ENCODE results near the gene PRKAB2.

PRKAB2 gene

DNA sequence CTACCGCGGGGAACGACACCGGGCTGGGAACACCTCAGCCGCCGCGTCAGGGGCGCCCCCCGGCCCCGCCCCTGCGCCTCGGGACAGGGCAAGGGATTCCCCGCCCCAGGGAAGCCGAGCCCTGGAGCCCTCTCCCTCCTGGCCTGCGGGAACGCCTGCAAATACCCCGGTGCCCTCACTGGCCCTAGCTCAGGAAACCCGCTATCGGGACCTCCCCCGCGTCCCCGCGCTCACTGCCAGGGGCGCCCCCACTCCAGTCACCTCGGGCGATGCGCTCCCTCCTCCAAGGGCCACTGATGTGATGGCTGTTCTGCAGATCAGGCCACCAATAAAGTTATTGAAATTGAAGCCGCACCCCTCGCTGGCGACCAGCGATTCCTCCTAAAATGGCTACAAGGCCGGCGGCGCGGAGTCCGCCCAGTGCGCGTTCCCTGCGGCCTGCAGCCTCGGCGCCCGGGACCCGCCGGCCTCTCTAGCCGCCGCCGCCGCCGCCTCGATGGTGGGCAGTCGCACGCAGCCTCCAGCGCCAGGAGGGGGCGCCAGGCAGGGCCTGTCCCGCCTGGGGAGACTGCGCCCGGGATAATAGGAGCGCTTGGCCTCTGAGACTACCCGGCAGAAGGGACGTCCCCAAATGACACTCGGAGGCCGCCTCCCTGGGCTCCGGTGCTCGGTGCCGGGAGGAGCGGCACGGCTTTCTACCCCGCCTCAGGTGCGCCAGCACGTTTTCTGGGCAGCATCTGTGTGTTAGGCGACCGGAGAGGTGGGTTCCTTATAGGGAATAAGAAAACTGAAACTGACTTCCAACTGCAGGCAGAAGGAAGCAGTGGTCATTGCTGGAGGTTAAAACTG lies at the start of gene PRKAB2:
TSS of gene PRKAB2 (minus strand) at position 303 of the 849 bp plus-strand sequence. CDS start 326 bp downstream, outside the sequence.
- no peaks in the 10 kb centered on the region for H4K20me1 ChIP-seq (ENCODE audit: insufficient read depth, low read length)
- peak within 1 kb of the TSS; percentile 86 for H3K4me2 ChIP-seq (ENCODE audit: low read length)
- H3K36me3 ChIP-seq (replicated peaks; ENCODE audit: low read depth, low read length): no peaks in the 10 kb centered on the region
- peaks cover 21% of the 10 kb centered on the region for H3K79me2 ChIP-seq (ENCODE audit: low read length)
- H3K4me1 ChIP-seq (ENCODE audit: low read length): peaks cover 12% of the 10 kb centered on the region
- H3K27me3 ChIP-seq (ENCODE audit: low read depth, low read length): no peaks in the 10 kb centered on the region
- peak within 1 kb of the TSS; percentile 88 for H3K9ac ChIP-seq (ENCODE audit: low read length)
- H3K27ac ChIP-seq (ENCODE audit: low read length): peak within 1 kb of the TSS; percentile 80
- H3K4me3 ChIP-seq (ENCODE audit: low read length): peak within 1 kb of the TSS; percentile 91
- no peaks in the 10 kb centered on the region for H3K9me3 ChIP-seq (ENCODE audit: insufficient read depth, low read length)
- H2AFZ ChIP-seq (ENCODE audit: low read depth, low read length): peak within 1 kb of the TSS; percentile 99
- no peak for TF ChIP-seq EZH2phosphoT487 (IDR thresholded peaks at IDR 0.05; ENCODE audit: low read depth)
- TF ChIP-seq CTCF (IDR thresholded peaks at IDR 0.05; ENCODE audit: low read depth, low read length): peak; percentile 84

DNA sequence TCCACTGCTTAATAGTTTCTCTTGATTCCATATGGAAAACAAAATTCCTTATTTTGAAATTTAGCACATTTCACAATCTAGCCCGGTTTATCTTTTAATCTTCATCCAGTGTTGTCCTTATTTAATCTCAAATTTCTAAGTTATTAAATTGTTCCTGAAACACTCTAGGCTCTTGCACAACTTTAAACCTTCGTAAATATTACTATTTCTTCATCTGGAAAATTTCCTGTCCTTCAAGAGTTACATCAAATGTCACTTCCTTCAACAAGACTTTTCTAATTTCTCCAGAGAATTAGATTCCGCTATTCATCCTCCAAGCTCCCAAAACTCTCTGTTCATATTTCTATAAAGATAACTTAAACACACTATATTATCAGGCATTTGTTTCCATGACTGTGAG lies 46.3 kb upstream of the PRKAB2 start:
- Histone ChIP-seq H3K4me2 (ENCODE audit: low read length) (no peak overlapping the region), H2AFZ (ENCODE audit: low read depth, low read length) (no peak overlapping the region), H4K20me1 (ENCODE audit: insufficient read depth, low read length) (no peaks in the 10 kb centered on the region), H3K9ac (ENCODE audit: low read length) (no peak overlapping the region), H3K27ac (ENCODE audit: low read length) (no peak overlapping the region), H3K4me3 (ENCODE audit: low read length) (no peak overlapping the region), H3K9me3 (ENCODE audit: insufficient read depth, low read length) (no peaks in the 10 kb centered on the region), H3K27me3 (ENCODE audit: low read depth, low read length) (peaks cover 12% of the 10 kb centered on the region; the same call in 1 of the 2 replicates), H3K4me1 (ENCODE audit: low read length) (no peaks in the 10 kb centered on the region), H3K79me2 (ENCODE audit: low read length) (no peaks in the 10 kb centered on the region), H3K36me3 (replicated peaks; ENCODE audit: low read depth, low read length) (no peaks in the 10 kb centered on the region)
- TF ChIP-seq EZH2phosphoT487 (IDR thresholded peaks at IDR 0.05; ENCODE audit: low read depth) (no peak), CTCF (IDR thresholded peaks at IDR 0.05; ENCODE audit: low read depth, low read length) (no peak)

- TF ChIP-seq CTCF (IDR thresholded peaks at IDR 0.05; ENCODE audit: low read depth, low read length): no peak
- no peak for TF ChIP-seq EZH2phosphoT487 (IDR thresholded peaks at IDR 0.05; ENCODE audit: low read depth)
- H3K4me2 ChIP-seq (ENCODE audit: low read length): no peak overlapping the region
- H4K20me1 ChIP-seq (ENCODE audit: insufficient read depth, low read length): no peaks in the 10 kb centered on the region
- no peaks in the 10 kb centered on the region for H3K4me1 ChIP-seq (ENCODE audit: low read length)
- H3K9me3 ChIP-seq (ENCODE audit: insufficient read depth, low read length): no peaks in the 10 kb centered on the region
- H2AFZ ChIP-seq (ENCODE audit: low read depth, low read length): no peak overlapping the region
- H3K79me2 ChIP-seq (ENCODE audit: low read length): no peaks in the 10 kb centered on the region
- H3K4me3 ChIP-seq (ENCODE audit: low read length): no peak overlapping the region
- H3K36me3 ChIP-seq (replicated peaks; ENCODE audit: low read depth, low read length): no peaks in the 10 kb centered on the region
- H3K9ac ChIP-seq (ENCODE audit: low read length): no peak overlapping the region
- H3K27me3 ChIP-seq (ENCODE audit: low read depth, low read length): peaks cover 18% of the 10 kb centered on the region
- H3K27ac ChIP-seq (ENCODE audit: low read length): no peak overlapping the region
Measured at GRCh38 chr1:147217141-147217540, 44.9 kb upstream of the PRKAB2 start.

- H3K4me1 ChIP-seq (ENCODE audit: low read length): no peaks in the 10 kb centered on the region
- no peak overlapping the region for H2AFZ ChIP-seq (ENCODE audit: low read depth, low read length)
- no peaks in the 10 kb centered on the region for H3K79me2 ChIP-seq (ENCODE audit: low read length)
- H3K4me3 ChIP-seq (ENCODE audit: low read length): no peak overlapping the region
- H3K27me3 ChIP-seq (ENCODE audit: low read depth, low read length): peaks cover 18% of the 10 kb centered on the region
- no peaks in the 10 kb centered on the region for H3K36me3 ChIP-seq (replicated peaks; ENCODE audit: low read depth, low read length)
- TF ChIP-seq CTCF (IDR thresholded peaks at IDR 0.05; ENCODE audit: low read depth, low read length) (no peak), EZH2phosphoT487 (IDR thresholded peaks at IDR 0.05; ENCODE audit: low read depth) (no peak)
- H3K9me3 ChIP-seq (ENCODE audit: insufficient read depth, low read length): no peaks in the 10 kb centered on the region
- no peak overlapping the region for H3K27ac ChIP-seq (ENCODE audit: low read length)
- H3K4me2 ChIP-seq (ENCODE audit: low read length): no peak overlapping the region
- H4K20me1 ChIP-seq (ENCODE audit: insufficient read depth, low read length): no peaks in the 10 kb centered on the region
- H3K9ac ChIP-seq (ENCODE audit: low read length): no peak overlapping the region
Measured at GRCh38 chr1:147216124-147216523, 43.9 kb upstream of the PRKAB2 start.

Data from OCI-LY3 (cell line).